GM21367 (cell line): ENCODE measurements around the gene SLC35G3.
"Not testable (repeated sequence)": the region's sequence is repeated elsewhere in the genome, so short reads cannot be mapped to it uniquely, and the experiment has no call there.

Source experiments
- ATAC-seq: cut with Tn5 transposase; IDR thresholded peaks from one replicate; pipeline ENCODE4 v1.9.1; 2021; ENCODE audit not compliant: unreplicated experiment

The SLC35G3 gene

GRCh38 chr17:35212668-35213067 lies 18.5 kb upstream of the SLC35G3 start:
- ATAC-seq: no peak

- no peak for ATAC-seq
Measured at GRCh38 chr17:35210741-35211140, 16.5 kb upstream of the SLC35G3 start.

- not testable (repeated sequence) for ATAC-seq
Measured at GRCh38 chr17:35202582-35202981, 8.4 kb upstream of the SLC35G3 start.

- ATAC-seq: not testable (repeated sequence)
Measured at GRCh38 chr17:35195062-35195461, 869 bp upstream of the SLC35G3 start.

- no peak for ATAC-seq
Measured at GRCh38 chr17:35192708-35193107, 1.5 kb downstream of the SLC35G3 start.

- no peak for ATAC-seq
Measured at GRCh38 chr17:35191001-35191695, 3.0 kb downstream of the SLC35G3 start.

GRCh38 chr17:35189291-35189690 lies 4.9 kb downstream of the SLC35G3 start:
- ATAC-seq: no peak

GRCh38 chr17:35188111-35188510 lies 6.1 kb downstream of the SLC35G3 start:
- no peak for ATAC-seq

GRCh38 chr17:35187481-35187880 lies 6.7 kb downstream of the SLC35G3 start:
- ATAC-seq: no peak

- no peak for ATAC-seq
Measured at GRCh38 chr17:35185849-35186248, 8.3 kb downstream of the SLC35G3 start.

- ATAC-seq: no peak
Measured at GRCh38 chr17:35184274-35184673, 9.9 kb downstream of the SLC35G3 start.

- ATAC-seq: no peak
Measured at GRCh38 chr17:35183332-35183731, 10.9 kb downstream of the SLC35G3 start.

- ATAC-seq: not testable (repeated sequence)
Measured at GRCh38 chr17:35179379-35179778, 14.8 kb downstream of the SLC35G3 start.

GRCh38 chr17:35176897-35177296 lies 17.3 kb downstream of the SLC35G3 start:
- ATAC-seq: no peak

GRCh38 chr17:35175638-35176415 lies 18.4 kb downstream of the SLC35G3 start:
- ATAC-seq: no peak

GRCh38 chr17:35174835-35175334 lies 19.3 kb downstream of the SLC35G3 start:
- no peak for ATAC-seq

- ATAC-seq: not testable (repeated sequence)
Measured at GRCh38 chr17:35172321-35172720, 21.9 kb downstream of the SLC35G3 start.

- no peak for ATAC-seq
Measured at GRCh38 chr17:35171834-35172233, 22.4 kb downstream of the SLC35G3 start.

GRCh38 chr17:35170968-35171771 lies 23.0 kb downstream of the SLC35G3 start:
- no peak for ATAC-seq

- ATAC-seq: no peak
Measured at GRCh38 chr17:35169835-35170363, 24.3 kb downstream of the SLC35G3 start.

- no peak for ATAC-seq
Measured at GRCh38 chr17:35167666-35168065, 26.5 kb downstream of the SLC35G3 start.
